ENCODE data around the gene CCDC57.

CCDC57 gene

GRCh38 chr17:82080789-82081464 is 131.7 kb downstream of the CCDC57 start:
- Histone ChIP-seq H3K36me3 (ENCODE audit: control insufficient read depth, insufficient read depth, low read length) (peaks cover 47% of the 10 kb centered on the region), H3K56ac (ENCODE audit: low read length) (no peak overlapping the region), H3K27ac (ENCODE audit: low read depth, low read length) (no peak overlapping the region), H3K18ac (ENCODE audit: low read length) (no peak overlapping the region), H3K4me2 (ENCODE audit: low read length) (no peak overlapping the region), H3K79me2 (ENCODE audit: control insufficient read depth, insufficient read depth, low read length) (no peaks in the 10 kb centered on the region), H4K8ac (ENCODE audit: low read depth, low read length) (no peak overlapping the region), H3K9ac (ENCODE audit: low read length) (no peak overlapping the region), H2AK5ac (ENCODE audit: low read length) (no peak overlapping the region), H3K23ac (ENCODE audit: low read length) (no peak overlapping the region), H2BK15ac (replicated peaks; ENCODE audit: low read depth) (no peak overlapping the region), H3K79me1 (ENCODE audit: low read length) (peaks cover 4% of the 10 kb centered on the region), H3K4ac (ENCODE audit: low read depth, low read length) (no peak overlapping the region), H2BK5ac (ENCODE audit: low read length) (no peak overlapping the region), H2BK120ac (ENCODE audit: low read depth, low read length) (no peak overlapping the region), H3K27me3 (ENCODE audit: insufficient read depth, low read length, poor library complexity) (no peaks in the 10 kb centered on the region), H3K4me3 (ENCODE audit: low read length) (no peak overlapping the region), H4K5ac (ENCODE audit: low read length) (no peak overlapping the region), H3K4me1 (ENCODE audit: control insufficient read depth, low read depth, low read length) (no peaks in the 10 kb centered on the region)
- DNase-seq = no peak
- WGBS (ENCODE audit: extremely low coverage, insufficient coverage, low lambda C conversion rate) = no CpG with 5 or more reads among the region's 44 CpGs

- H3K4me2 ChIP-seq (ENCODE audit: low read length) = no peak overlapping the region
- H3K23ac ChIP-seq (ENCODE audit: low read length) = no peak overlapping the region
- peaks cover 4% of the 10 kb centered on the region for H3K79me1 ChIP-seq (ENCODE audit: low read length)
- H3K27me3 ChIP-seq (ENCODE audit: insufficient read depth, low read length, poor library complexity) = no peaks in the 10 kb centered on the region
- no peak for DNase-seq
- H3K27ac ChIP-seq (ENCODE audit: low read depth, low read length) = no peak overlapping the region
- no CpG with 5 or more reads among the region's 36 CpGs for WGBS (ENCODE audit: extremely low coverage, insufficient coverage, low lambda C conversion rate)
- no peak overlapping the region for H3K4ac ChIP-seq (ENCODE audit: low read depth, low read length)
- peaks cover 41% of the 10 kb centered on the region for H3K36me3 ChIP-seq (ENCODE audit: control insufficient read depth, insufficient read depth, low read length)
- no peak overlapping the region for H3K9ac ChIP-seq (ENCODE audit: low read length)
- H3K4me1 ChIP-seq (ENCODE audit: control insufficient read depth, low read depth, low read length) = no peaks in the 10 kb centered on the region
- no peak overlapping the region for H2BK5ac ChIP-seq (ENCODE audit: low read length)
- H2BK15ac ChIP-seq (replicated peaks; ENCODE audit: low read depth) = no peak overlapping the region
- H4K5ac ChIP-seq (ENCODE audit: low read length) = no peak overlapping the region
- no peak overlapping the region for H3K56ac ChIP-seq (ENCODE audit: low read length)
- H3K79me2 ChIP-seq (ENCODE audit: control insufficient read depth, insufficient read depth, low read length) = no peaks in the 10 kb centered on the region
- H4K8ac ChIP-seq (ENCODE audit: low read depth, low read length) = no peak overlapping the region
- no peak overlapping the region for H3K4me3 ChIP-seq (ENCODE audit: low read length)
- H2AK5ac ChIP-seq (ENCODE audit: low read length) = no peak overlapping the region
- H3K18ac ChIP-seq (ENCODE audit: low read length) = no peak overlapping the region
- no peak overlapping the region for H2BK120ac ChIP-seq (ENCODE audit: low read depth, low read length)
Measured at GRCh38 chr17:82080048-82080788, 132.4 kb downstream of the CCDC57 start.

GRCh38 chr17:82079001-82079677 is 133.5 kb downstream of the CCDC57 start:
- no peak for DNase-seq
- WGBS (ENCODE audit: extremely low coverage, insufficient coverage, low lambda C conversion rate) = no CpG with 5 or more reads among the region's 47 CpGs
- no peak overlapping the region for H3K4ac ChIP-seq (ENCODE audit: low read depth, low read length)

GRCh38 chr17:82078433-82078832 is 134.2 kb downstream of the CCDC57 start:
- Histone ChIP-seq H3K4me3 (ENCODE audit: low read length) (no peak overlapping the region), H4K8ac (ENCODE audit: low read depth, low read length) (no peak overlapping the region), H3K56ac (ENCODE audit: low read length) (no peak overlapping the region), H2AK5ac (ENCODE audit: low read length) (no peak overlapping the region), H3K27me3 (ENCODE audit: insufficient read depth, low read length, poor library complexity) (no peaks in the 10 kb centered on the region), H3K79me1 (ENCODE audit: low read length) (peaks cover 2% of the 10 kb centered on the region), H3K4me2 (ENCODE audit: low read length) (no peak overlapping the region), H3K18ac (ENCODE audit: low read length) (no peak overlapping the region), H3K4ac (ENCODE audit: low read depth, low read length) (no peak overlapping the region), H3K9ac (ENCODE audit: low read length) (no peak overlapping the region), H3K27ac (ENCODE audit: low read depth, low read length) (no peak overlapping the region), H3K4me1 (ENCODE audit: control insufficient read depth, low read depth, low read length) (no peaks in the 10 kb centered on the region), H3K36me3 (ENCODE audit: control insufficient read depth, insufficient read depth, low read length) (peaks cover 32% of the 10 kb centered on the region), H2BK15ac (replicated peaks; ENCODE audit: low read depth) (no peak overlapping the region), H2BK5ac (ENCODE audit: low read length) (no peak overlapping the region), H3K23ac (ENCODE audit: low read length) (no peak overlapping the region), H2BK120ac (ENCODE audit: low read depth, low read length) (no peak overlapping the region), H3K79me2 (ENCODE audit: control insufficient read depth, insufficient read depth, low read length) (no peaks in the 10 kb centered on the region), H4K5ac (ENCODE audit: low read length) (no peak overlapping the region)
- no CpG with 5 or more reads among the region's 18 CpGs for WGBS (ENCODE audit: extremely low coverage, insufficient coverage, low lambda C conversion rate)
- DNase-seq = no peak

More at GRCh38 chr17:82079001-82079677, 133.5 kb downstream of the CCDC57 start:
- H3K9ac ChIP-seq (ENCODE audit: low read length) = no peak overlapping the region
- no peak overlapping the region for H2AK5ac ChIP-seq (ENCODE audit: low read length)
- peaks cover 38% of the 10 kb centered on the region for H3K36me3 ChIP-seq (ENCODE audit: control insufficient read depth, insufficient read depth, low read length)
- H3K4me2 ChIP-seq (ENCODE audit: low read length) = no peak overlapping the region
- no peak overlapping the region for H4K5ac ChIP-seq (ENCODE audit: low read length)
- no peak overlapping the region for H2BK5ac ChIP-seq (ENCODE audit: low read length)
- H4K8ac ChIP-seq (ENCODE audit: low read depth, low read length) = no peak overlapping the region
- no peak overlapping the region for H3K27ac ChIP-seq (ENCODE audit: low read depth, low read length)
- no peaks in the 10 kb centered on the region for H3K4me1 ChIP-seq (ENCODE audit: control insufficient read depth, low read depth, low read length)
- no peak overlapping the region for H3K4me3 ChIP-seq (ENCODE audit: low read length)
- no peak overlapping the region for H3K23ac ChIP-seq (ENCODE audit: low read length)
- H3K79me2 ChIP-seq (ENCODE audit: control insufficient read depth, insufficient read depth, low read length) = no peaks in the 10 kb centered on the region
- no peak overlapping the region for H3K56ac ChIP-seq (ENCODE audit: low read length)
- H2BK15ac ChIP-seq (replicated peaks; ENCODE audit: low read depth) = no peak overlapping the region
- peaks cover 2% of the 10 kb centered on the region for H3K79me1 ChIP-seq (ENCODE audit: low read length)
- H2BK120ac ChIP-seq (ENCODE audit: low read depth, low read length) = no peak overlapping the region
- no peaks in the 10 kb centered on the region for H3K27me3 ChIP-seq (ENCODE audit: insufficient read depth, low read length, poor library complexity)
- no peak overlapping the region for H3K18ac ChIP-seq (ENCODE audit: low read length)

GRCh38 chr17:82077617-82078358 is 134.9 kb downstream of the CCDC57 start:
- H3K27me3 ChIP-seq (ENCODE audit: insufficient read depth, low read length, poor library complexity) = no peaks in the 10 kb centered on the region
- no peak overlapping the region for H2BK120ac ChIP-seq (ENCODE audit: low read depth, low read length)
- no peak overlapping the region for H3K23ac ChIP-seq (ENCODE audit: low read length)
- no peak overlapping the region for H3K9ac ChIP-seq (ENCODE audit: low read length)
- H3K4me2 ChIP-seq (ENCODE audit: low read length) = no peak overlapping the region
- H3K4me1 ChIP-seq (ENCODE audit: control insufficient read depth, low read depth, low read length) = no peaks in the 10 kb centered on the region
- no peaks in the 10 kb centered on the region for H3K79me2 ChIP-seq (ENCODE audit: control insufficient read depth, insufficient read depth, low read length)
- H3K56ac ChIP-seq (ENCODE audit: low read length) = no peak overlapping the region
- H2BK15ac ChIP-seq (replicated peaks; ENCODE audit: low read depth) = no peak overlapping the region
- no peak overlapping the region for H3K4me3 ChIP-seq (ENCODE audit: low read length)
- no peak overlapping the region for H3K27ac ChIP-seq (ENCODE audit: low read depth, low read length)
- WGBS (ENCODE audit: extremely low coverage, insufficient coverage, low lambda C conversion rate) = no CpG with 5 or more reads among the region's 28 CpGs
- no peak overlapping the region for H3K18ac ChIP-seq (ENCODE audit: low read length)
- H3K79me1 ChIP-seq (ENCODE audit: low read length) = no peaks in the 10 kb centered on the region
- no peak overlapping the region for H2AK5ac ChIP-seq (ENCODE audit: low read length)
- DNase-seq = peak; percentile 48
- no peak overlapping the region for H4K5ac ChIP-seq (ENCODE audit: low read length)
- H3K36me3 ChIP-seq (ENCODE audit: control insufficient read depth, insufficient read depth, low read length) = peaks cover 25% of the 10 kb centered on the region
- no peak overlapping the region for H2BK5ac ChIP-seq (ENCODE audit: low read length)
- no peak overlapping the region for H4K8ac ChIP-seq (ENCODE audit: low read depth, low read length)
- H3K4ac ChIP-seq (ENCODE audit: low read depth, low read length) = no peak overlapping the region

All from mesendoderm (in vitro differentiated cells).